ENCODE results near the gene CNTN5.
"Not testable (repeated sequence)": the region's sequence is repeated elsewhere in the genome, so short reads cannot be mapped to it uniquely, and the experiment has no call there.

CNTN5 gene

DNA sequence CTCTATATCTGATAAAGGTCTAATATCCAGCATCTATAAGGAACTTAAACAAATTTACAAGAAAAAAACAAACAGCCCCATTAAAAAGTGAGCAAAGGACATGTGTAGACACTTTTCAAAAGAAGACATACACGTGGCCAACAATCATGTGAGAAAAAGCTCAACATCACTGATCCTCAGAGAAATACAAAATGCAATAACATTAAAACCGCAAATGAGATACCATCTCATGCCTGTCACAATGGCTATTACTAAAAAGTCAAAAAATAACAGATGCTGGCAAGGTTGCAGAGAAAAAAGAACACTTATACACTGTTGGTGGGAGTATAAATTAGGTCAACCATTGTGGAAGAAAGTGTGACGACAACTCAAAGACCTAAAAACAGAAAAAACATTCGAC is 1253.7 kb downstream of the CNTN5 start:
- not testable (repeated sequence) for DNase-seq (ENCODE audit: extremely low read depth in 1 of 2, low read depth in 1 of 2)

DNA sequence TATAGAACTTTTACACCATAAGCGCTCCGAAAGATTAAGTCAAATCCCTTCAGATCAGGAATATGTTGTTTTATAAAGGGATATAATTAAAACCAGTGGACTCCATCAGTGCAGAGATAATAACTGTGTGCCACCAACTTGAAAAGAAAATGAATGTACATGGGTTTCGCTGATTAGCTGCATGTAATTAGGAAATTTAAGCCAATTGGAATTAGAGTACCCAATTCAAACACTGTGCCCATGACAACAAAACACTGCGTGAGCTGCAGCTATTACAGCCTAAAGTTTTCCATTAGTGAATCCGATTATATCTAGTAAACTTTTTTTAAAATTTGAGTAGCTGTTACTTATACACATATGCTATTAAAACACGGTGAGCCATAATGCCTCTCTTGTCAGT is 1274.0 kb downstream of the CNTN5 start:
- no peak for DNase-seq (ENCODE audit: extremely low read depth in 1 of 2, low read depth in 1 of 2)

DNA sequence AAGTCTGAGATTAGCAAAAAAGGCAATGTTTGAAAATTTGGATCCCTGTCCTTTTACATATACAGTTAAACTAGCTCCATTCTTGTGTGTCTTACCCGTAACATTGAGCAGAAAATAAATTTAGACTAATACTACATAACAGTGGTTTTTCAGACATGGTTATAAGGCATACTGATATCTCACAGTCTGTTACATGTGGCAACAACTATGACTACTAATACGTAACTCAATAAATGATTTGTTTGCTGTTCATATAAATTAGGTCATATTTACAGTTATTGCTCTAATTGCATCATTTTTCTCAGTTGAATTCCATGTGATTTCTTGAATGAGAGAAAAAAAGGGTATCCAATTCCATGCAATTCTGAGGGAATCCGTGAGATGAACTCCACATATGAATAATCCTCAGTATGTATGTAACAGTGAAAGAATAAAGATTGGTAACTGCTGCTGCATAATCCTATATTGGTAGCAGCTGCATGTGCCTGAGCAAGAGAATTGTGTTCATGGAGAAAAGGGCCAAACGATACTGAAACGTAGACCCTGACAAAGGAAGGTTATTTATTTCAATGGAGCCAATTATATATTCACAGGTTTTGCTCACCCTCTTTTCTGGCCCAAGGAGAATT is 1275.4 kb downstream of the CNTN5 start:
- DNase-seq (ENCODE audit: extremely low read depth in 1 of 2, low read depth in 1 of 2) = no peak

DNA sequence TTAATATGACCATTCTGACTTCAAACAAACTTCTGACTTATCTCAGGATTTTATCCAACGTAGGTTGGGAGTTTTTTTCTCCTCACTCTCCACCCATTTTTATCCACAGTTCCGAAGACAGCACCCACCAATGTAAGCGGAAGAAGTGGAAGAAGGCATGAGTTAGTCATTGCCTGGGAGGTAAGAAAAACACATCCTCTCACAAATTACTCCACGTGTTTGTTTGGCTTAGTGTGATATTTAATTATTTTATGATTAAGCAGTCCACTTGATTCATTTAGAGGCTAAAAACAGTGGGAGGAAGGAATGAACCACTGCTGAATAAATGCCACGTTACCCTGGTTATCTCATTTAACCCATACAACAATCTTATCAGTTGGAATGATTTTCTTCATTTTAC is 1276.8 kb downstream of the CNTN5 start:
- DNase-seq (ENCODE audit: extremely low read depth in 1 of 2, low read depth in 1 of 2) = no peak

DNA sequence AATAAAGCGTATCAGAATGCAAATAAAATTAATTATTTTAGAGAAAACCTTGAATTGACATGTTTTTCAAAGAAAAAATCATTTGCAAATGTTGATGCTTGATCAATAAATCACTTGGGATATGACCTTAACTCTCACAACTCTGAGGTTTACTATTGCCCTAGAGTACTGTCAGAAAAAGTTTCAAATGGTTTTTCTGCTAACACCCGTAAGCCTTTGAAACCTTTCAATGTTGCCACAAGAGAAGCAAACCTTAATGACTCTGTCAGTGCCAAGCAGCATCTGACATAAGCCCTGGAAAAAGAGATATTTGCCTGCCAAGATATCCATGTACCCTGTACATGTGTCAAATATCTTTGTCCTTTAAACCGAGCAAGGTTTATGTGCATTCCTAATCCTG is 1282.1 kb downstream of the CNTN5 start:
- no peak for DNase-seq (ENCODE audit: extremely low read depth in 1 of 2, low read depth in 1 of 2)

DNA sequence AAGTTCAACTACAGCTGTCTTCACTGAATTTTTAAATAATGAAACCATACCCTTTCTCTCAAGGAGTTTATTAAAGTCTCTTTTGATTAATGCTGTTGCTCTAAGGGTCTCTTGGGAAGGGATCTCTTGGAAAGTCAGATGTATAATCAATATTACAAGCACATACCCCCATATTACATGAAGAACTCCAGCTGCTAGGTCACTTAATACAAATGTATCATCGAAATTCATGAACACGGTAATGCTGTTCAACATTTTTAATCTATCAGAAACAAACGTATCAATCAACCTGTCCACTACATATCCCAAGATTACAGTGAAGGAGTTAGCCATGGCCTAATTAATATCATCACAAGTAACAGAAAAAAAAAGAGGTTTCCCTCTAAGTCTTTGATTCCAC is 1283.1 kb downstream of the CNTN5 start:
- no peak for DNase-seq (ENCODE audit: extremely low read depth in 1 of 2, low read depth in 1 of 2)

DNA sequence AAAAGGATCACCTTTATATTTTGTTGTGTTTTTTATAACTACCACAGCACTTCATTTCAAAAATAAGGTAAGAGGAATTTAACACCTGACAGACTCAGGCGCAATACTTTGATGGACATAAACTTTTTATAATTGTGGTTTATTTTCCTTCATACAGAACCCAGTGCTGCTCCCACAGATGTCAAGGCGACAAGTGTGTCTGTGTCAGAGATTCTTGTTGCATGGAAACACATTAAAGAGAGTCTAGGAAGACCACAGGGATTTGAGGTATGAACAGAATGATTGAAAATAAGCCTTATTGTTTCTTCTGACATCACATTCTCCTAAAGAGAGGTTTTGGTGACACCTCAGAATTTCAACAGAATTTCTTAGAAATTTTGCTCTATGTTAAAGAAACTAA is 1287.5 kb downstream of the CNTN5 start:
- no peak for DNase-seq (ENCODE audit: extremely low read depth in 1 of 2, low read depth in 1 of 2)

DNA sequence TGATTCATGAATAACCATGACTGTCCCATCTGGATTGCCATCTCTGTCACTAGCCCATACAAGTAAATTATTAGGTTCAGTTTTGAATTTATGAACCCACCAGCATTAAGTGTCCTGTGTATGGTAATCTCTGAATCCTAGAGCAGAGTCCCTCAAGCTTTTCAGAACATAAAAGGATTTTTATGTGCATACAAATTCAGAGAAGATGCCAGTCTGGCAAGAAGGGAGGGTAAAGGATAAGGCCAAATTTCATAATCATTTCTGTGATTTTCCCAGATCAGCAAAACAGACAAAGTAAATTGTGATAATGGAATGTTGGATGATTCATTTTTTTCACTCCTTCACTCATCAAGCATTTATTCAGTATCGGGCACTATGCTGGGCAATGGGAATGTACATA is 1295.2 kb downstream of the CNTN5 start:
- DNase-seq (ENCODE audit: extremely low read depth in 1 of 2, low read depth in 1 of 2) = no peak

DNA sequence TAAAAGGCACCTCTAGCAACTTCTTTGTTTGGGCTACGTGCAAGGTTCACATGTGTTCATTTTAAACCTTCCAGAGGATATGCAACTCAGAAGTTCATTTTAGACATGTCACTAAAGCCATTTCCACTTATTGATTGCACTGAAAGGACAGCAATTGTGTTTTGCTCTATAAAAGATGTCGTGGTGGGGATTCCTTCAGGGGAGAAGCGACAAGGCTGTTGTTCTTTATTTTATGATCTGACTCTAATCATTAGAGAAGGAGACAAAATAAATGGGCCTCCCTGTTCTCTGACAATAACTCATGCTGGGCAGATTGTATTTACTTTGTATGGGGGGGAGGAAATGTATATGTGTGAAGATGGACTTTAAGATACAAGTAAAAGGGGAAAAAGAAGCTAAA is 1296.2 kb downstream of the CNTN5 start:
- DNase-seq (ENCODE audit: extremely low read depth in 1 of 2, low read depth in 1 of 2) = no peak

DNA sequence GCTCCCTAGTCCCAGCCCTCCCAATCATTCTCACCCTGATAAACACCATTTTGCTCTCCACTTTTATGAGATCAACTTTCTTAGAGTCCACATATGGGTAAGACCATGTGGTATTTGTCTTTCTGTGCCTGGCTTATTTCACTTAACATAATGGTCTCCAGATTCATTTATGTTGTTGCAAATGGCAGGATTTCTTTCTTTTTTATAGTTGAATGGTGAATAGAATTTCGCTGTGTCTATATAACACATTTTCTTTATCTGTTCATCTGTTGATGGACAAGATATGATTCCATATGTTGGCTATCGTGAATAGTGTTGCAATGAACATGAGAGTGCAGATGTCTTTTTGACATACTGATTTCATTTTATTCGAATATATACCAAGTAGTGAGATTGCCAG is 1298.9 kb downstream of the CNTN5 start:
- no peak for DNase-seq (ENCODE audit: extremely low read depth in 1 of 2, low read depth in 1 of 2)

DNA sequence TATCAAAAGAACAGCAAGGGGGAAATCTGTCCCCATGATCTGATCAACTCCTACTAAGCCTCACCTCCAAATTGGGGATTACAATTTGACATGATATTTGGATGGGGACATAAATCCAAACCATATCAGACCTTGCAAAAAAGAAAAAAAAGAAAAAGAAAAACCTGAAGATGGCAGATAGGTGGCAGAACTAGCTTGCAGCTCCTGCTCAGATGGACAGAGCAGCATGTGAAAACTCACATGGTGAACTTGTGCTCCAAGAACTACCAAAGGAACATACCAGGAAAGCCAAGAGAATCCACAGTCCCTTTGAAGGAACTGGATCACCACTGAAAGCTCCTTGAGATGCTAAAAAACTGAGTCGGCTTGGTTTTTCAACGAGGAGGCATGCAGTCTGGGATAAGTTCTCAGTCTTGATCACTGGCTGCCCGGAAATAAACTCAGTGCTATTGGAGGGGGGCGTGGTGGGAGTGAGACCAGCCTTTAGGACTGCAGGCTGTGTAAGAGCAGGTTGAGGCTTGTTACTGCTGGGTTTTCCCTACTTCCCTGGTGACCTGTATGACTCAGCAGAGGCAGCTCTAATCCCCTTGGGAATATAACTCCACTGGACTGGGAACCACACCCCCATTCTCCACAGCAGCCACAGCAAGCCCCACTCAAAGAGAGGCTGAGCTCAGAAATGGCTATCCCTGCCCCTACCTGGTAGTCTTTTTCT is 1308.0 kb downstream of the CNTN5 start:
- no peak for DNase-seq (ENCODE audit: extremely low read depth in 1 of 2, low read depth in 1 of 2)

DNA sequence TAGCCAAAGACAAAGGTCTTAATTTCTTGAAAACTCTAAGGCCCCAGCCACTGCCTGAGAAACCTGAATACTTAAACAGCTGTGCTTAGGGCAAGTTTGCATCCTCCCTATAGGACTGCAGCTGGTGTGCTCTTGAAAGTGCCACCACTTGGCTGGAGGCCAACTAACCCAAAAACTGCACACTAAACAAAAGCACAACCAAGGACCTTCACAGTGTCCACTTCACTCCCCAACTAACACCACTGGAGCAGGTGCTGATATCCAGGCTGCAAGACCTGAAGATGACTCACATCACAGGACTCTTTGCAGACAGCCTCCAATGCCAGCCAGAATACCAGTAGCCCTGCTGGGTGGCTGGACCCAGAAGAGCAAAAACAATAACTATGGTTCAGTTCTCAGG is 1308.6 kb downstream of the CNTN5 start:
- DNase-seq (ENCODE audit: extremely low read depth in 1 of 2, low read depth in 1 of 2) = no peak

DNA sequence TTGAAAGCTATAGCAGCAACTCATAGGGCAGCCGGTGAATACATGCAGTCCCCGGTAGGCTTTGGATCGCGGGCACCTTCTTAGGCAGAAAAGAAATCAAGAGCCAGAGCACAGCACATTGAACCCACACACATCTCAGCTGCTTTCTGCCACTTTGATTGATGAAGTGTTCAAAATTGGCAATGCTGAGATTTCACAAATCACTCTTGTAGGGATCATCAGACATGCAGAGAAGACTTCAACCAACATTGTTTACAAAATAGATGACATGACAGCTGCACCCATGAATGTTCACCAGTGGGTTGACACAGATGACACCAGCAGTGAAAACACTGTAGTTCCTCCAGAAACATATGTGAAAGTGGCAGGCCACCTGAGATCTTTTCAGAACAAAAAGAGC is 1316.1 kb downstream of the CNTN5 start:
- no peak for DNase-seq (ENCODE audit: extremely low read depth in 1 of 2, low read depth in 1 of 2)

DNA sequence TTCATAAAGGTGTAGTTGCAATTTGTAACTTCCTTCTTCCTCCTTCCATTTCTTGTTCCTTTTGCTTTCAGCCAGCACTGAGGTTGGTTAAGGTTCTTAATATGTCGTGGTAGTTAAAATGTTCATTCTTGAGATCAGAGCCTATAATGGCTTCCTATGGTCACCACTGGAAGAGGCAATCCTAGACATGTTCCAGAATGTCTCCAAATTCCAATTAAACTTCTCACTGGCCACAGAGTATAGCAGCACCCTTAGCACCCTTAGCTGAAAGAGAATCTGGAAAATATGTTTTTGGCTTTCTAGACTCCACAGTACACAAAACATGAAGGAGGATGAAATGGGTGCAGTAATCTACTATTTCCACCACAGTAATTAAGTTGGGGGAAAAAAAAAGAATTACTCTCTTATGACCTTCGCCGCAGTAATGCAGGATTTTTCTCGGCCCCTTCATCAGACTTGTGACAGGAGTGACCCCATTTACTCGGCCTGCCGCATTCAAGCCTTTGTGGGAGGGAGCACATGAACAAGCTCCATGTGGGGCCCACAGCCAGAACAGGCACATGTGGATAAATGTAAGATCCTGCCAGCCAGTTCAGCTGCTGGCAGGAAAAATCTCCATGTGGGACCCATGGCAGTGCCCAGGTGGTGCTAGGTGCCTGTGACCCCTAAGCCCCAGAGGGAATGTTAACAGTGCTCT is 1317.5 kb downstream of the CNTN5 start:
- no peak for DNase-seq (ENCODE audit: extremely low read depth in 1 of 2, low read depth in 1 of 2)

DNA sequence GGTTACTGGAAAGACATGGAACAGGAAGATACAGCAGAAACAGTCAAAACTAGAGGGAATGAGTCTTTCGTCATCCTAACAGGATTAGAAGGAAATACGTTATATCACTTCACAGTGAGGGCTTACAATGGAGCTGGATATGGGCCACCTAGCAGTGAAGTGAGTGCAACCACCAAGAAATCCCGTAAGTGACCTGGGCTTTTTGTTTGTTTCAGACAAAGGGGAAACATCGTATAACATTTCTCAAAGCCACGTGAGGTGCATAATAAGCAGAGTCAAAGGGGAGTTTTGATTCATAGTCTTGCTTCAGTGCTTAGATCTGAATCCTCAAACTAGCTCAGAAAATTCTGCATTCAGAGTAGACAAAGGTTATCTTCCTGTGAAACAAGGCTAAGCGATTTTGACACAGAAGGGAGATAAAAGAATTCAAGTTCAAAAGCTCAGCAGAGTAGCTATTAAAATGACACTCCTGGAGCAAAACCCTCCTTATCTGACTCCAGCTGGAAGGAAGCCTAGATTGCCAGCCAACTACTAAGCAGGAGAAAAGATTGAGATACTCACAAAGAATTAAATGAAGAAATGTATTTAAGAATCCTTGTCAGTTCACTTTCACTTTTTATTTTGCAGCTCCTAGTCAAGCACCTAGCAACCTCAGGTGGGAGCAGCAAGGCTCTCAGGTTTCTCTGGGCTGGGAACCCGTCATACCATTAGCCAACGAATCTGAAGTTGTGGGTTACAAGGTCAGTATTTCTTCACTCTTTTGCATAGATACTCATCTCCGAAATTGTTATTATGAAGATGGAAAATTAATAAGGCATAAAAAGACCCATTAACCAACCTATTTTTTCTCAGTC is 1319.9 kb downstream of the CNTN5 start:
- no peak for DNase-seq (ENCODE audit: extremely low read depth in 1 of 2, low read depth in 1 of 2)

DNA sequence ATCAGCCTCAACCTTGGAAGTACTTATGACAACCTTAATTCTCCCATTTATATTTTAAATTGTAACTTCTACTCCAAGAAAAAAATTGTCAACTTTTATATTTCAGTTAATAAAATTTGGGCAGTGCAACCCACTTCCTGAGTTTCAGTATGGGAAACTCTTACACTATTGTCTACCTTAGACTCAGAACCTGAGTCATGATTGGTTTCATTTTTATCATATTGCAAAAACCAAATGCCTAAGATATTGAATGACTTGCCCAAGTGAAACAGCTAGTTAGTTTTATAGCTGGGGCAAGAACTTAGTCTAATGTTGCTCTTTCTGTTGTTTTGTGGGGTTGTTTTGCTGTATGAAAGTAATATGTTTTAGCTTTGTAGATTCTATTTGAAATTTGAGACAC is 1332.3 kb downstream of the CNTN5 start:
- DNase-seq (ENCODE audit: extremely low read depth in 1 of 2, low read depth in 1 of 2) = no peak

DNA sequence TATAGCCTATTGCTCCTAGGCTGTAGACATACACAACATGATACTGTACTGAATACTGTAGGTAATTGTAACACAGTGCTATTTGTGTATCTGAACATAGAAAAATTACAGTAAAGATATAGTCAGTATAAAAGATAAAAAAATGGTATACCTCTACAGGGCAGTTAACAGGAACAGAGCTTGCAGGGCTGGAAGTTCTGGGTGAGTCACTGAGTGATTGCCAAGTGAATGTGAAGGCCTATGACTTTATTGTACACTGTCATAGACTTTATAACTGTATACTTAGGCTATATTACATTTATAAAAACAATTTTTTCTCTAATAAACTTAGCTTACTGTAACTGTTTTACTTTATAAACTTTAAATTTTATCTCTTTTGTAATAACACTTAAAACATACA is 1334.0 kb downstream of the CNTN5 start:
- DNase-seq (ENCODE audit: extremely low read depth in 1 of 2, low read depth in 1 of 2) = no peak

DNA sequence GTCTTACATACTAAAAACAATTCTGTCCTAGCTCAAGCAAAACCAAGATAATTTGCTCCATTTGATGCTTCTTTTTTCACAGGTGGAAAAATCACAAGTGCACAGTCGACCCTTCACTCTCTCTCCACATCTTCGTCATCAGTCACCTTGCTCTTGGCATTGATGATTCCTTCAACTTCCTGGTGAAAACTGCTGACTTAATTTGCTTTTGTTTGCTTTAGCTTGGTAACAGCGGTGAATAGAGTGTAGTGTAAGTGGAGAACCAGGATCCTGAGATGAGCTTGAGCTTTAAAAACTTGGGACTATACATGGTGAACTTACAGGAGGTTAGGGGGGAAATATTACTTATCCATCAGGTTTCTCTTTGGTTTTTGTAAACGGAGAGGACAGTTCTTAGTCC is 1335.3 kb downstream of the CNTN5 start:
- DNase-seq (ENCODE audit: extremely low read depth in 1 of 2, low read depth in 1 of 2) = no peak

DNA sequence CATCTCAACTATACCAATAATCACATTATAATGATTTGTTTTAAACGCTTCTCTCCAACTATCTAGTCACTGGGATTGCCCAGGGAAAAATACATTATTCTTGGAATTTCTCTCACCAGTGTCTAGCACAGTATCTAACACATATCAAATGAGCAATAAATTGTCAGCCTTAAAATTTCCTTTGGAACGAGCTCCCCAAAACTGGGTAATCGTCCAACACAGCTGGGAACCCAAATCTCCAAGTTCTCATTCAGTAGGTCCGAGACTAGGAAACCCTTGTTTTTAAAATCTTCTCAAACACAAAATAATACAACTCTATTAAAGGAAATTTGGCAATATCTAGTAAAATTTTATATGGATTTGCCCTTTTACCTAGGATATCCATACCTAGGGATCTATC is 1338.5 kb downstream of the CNTN5 start:
- no peak for DNase-seq (ENCODE audit: extremely low read depth in 1 of 2, low read depth in 1 of 2)

DNA sequence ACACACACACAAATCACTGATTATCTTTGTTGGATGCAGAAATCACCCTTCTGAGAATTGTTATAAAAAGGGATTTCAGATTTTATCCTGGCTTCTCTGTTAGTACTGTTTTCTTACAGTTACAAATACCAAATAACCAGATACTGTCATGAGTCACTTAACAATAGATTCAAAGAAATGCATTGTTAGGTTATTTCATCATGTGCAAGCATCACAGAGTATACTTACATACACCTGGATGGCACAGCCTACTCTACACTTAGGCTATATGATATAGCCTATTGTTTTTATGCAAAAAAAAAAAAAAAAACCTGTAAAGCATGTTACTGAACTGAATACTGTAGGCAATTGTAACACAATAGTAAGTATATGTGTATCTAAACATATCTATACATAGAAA is 1347.1 kb downstream of the CNTN5 start:
- DNase-seq (ENCODE audit: extremely low read depth in 1 of 2, low read depth in 1 of 2) = no peak

DNA sequence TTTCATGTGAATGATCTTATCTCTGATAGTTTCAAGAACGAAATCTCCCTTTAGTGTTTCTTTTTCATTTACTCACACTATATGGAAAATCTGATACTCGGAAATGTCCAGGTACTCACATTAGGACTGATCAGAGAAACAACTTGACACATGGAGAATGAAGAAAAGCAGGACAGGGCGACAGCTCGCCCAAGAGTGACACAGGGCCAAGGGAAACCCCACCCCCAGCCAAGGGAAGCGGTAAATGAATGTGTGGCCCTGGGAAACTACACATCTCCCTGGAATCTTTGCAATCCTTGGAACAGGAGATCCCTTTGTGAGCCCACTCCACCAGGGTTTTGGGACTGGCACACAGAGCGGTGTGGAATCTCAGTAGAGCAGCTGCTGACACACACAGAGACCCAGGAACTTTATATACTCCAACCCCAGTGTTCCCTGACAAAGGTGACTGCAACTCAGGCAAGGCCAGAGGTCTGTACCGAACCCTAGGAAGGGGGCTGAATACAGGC is 1362.7 kb downstream of the CNTN5 start:
- DNase-seq (ENCODE audit: extremely low read depth in 1 of 2, low read depth in 1 of 2) = no peak

Measured in stimulated activated CD8-positive, alpha-beta memory T cell treated with anti-CD3 and anti-CD28 coated beads, Interleukin-7, amount 100 ng/mL, for 48 hours (primary cell).